Effector memory CD4-positive, alpha-beta T cell (primary cell): Measurements from ENCODE around the gene GPR32.
"Not testable (repeated sequence)": the region's sequence is repeated elsewhere in the genome, so short reads cannot be mapped to it uniquely, and the experiment has no call there.

Experiments used
- DNase-seq, 3 donors: peaks; one replicate each; pipeline ENCODE4 v3.0.0-alpha.2; 2020
- H3K27ac ChIP-seq: 2 replicates; pipeline ENCODE4 v1.7.0; 2013; ENCODE audit warnings: mild to moderate bottlenecking, low read length, moderate library complexity; ENCODE audit not compliant: insufficient read depth, poor library complexity, severe bottlenecking
- H3K27me3 ChIP-seq: replicated peaks from 2 replicates; pipeline ENCODE4 v1.7.0; 2013; ENCODE audit warnings: mild to moderate bottlenecking, low read length; ENCODE audit not compliant: insufficient read depth, control insufficient read depth, poor library complexity, severe bottlenecking
- H3K36me3 ChIP-seq: 2 replicates; pipeline ENCODE4 v1.7.0; 2013; ENCODE audit warnings: mild to moderate bottlenecking, low read length, moderate library complexity; ENCODE audit not compliant: control insufficient read depth, insufficient read depth
- H3K4me1 ChIP-seq: 2 replicates; pipeline ENCODE4 v1.7.0; 2013; ENCODE audit warnings: low read length, mild to moderate bottlenecking; ENCODE audit not compliant: control insufficient read depth, insufficient read depth, poor library complexity, severe bottlenecking
- H3K4me3 ChIP-seq: 2 replicates; pipeline ENCODE4 v1.7.0; 2013; ENCODE audit warnings: low read length, low read depth, mild to moderate bottlenecking; ENCODE audit not compliant: insufficient read depth, poor library complexity, severe bottlenecking
- H3K9me3 ChIP-seq: 2 replicates; pipeline ENCODE4 v1.7.0; 2013; ENCODE audit warnings: mild to moderate bottlenecking, low read length, moderate library complexity; ENCODE audit not compliant: control insufficient read depth

The GPR32 gene

GRCh38 chr19:50728084-50728737 lies 42.1 kb upstream of the GPR32 start:
- peaks cover 24% of the 10 kb centered on the region for H3K27me3 ChIP-seq

GRCh38 chr19:50729894-50730293 lies 40.4 kb upstream of the GPR32 start:
- no peaks in the 10 kb centered on the region for H3K9me3 ChIP-seq
- DNase-seq, result no peak
- no peak overlapping the region for H3K4me3 ChIP-seq
- H3K4me1 ChIP-seq, result peaks cover 9% of the 10 kb centered on the region
- H3K27ac ChIP-seq, result no peak overlapping the region
- no peaks in the 10 kb centered on the region for H3K36me3 ChIP-seq
- H3K27me3 ChIP-seq, result peaks cover 11% of the 10 kb centered on the region

More at GRCh38 chr19:50728084-50728737, 42.1 kb upstream of the GPR32 start:
- H3K36me3 ChIP-seq, result no peaks in the 10 kb centered on the region
- no peak for DNase-seq
- no peak overlapping the region for H3K4me3 ChIP-seq
- H3K9me3 ChIP-seq, result no peaks in the 10 kb centered on the region
- no peak overlapping the region for H3K27ac ChIP-seq
- peaks cover 19% of the 10 kb centered on the region for H3K4me1 ChIP-seq

GRCh38 chr19:50735869-50736268 lies 34.4 kb upstream of the GPR32 start:
- Histone ChIP-seq H3K27me3 (no peaks in the 10 kb centered on the region), H3K27ac (no peak overlapping the region), H3K4me3 (no peak overlapping the region), H3K36me3 (no peaks in the 10 kb centered on the region), H3K4me1 (no peaks in the 10 kb centered on the region), H3K9me3 (no peaks in the 10 kb centered on the region)
- no peak for DNase-seq

- Histone ChIP-seq H3K9me3 (no peaks in the 10 kb centered on the region), H3K36me3 (no peaks in the 10 kb centered on the region), H3K4me3 (no peak overlapping the region), H3K4me1 (no peaks in the 10 kb centered on the region), H3K27me3 (no peaks in the 10 kb centered on the region), H3K27ac (no peak overlapping the region)
- DNase-seq, result no peak
Measured at GRCh38 chr19:50736338-50736737, 33.9 kb upstream of the GPR32 start.

GRCh38 chr19:50739132-50739913 lies 30.9 kb upstream of the GPR32 start:
- H3K4me3 ChIP-seq, result no peak overlapping the region
- no peak for DNase-seq
- H3K9me3 ChIP-seq, result no peaks in the 10 kb centered on the region
- H3K27ac ChIP-seq, result no peak overlapping the region
- H3K36me3 ChIP-seq, result no peaks in the 10 kb centered on the region
- H3K27me3 ChIP-seq, result no peaks in the 10 kb centered on the region
- no peaks in the 10 kb centered on the region for H3K4me1 ChIP-seq

GRCh38 chr19:50739914-50740426 lies 30.3 kb upstream of the GPR32 start:
- Histone ChIP-seq H3K27ac (no peak overlapping the region), H3K27me3 (no peaks in the 10 kb centered on the region), H3K4me1 (no peaks in the 10 kb centered on the region), H3K9me3 (no peaks in the 10 kb centered on the region), H3K36me3 (no peaks in the 10 kb centered on the region), H3K4me3 (no peak overlapping the region)
- no peak for DNase-seq

- Histone ChIP-seq H3K27me3 (no peaks in the 10 kb centered on the region), H3K4me1 (no peaks in the 10 kb centered on the region), H3K27ac (no peak overlapping the region), H3K36me3 (no peaks in the 10 kb centered on the region), H3K4me3 (no peak overlapping the region), H3K9me3 (no peaks in the 10 kb centered on the region)
- DNase-seq, result no peak
Measured at GRCh38 chr19:50741179-50741933, 28.9 kb upstream of the GPR32 start.

GRCh38 chr19:50743537-50743936 lies 26.7 kb upstream of the GPR32 start:
- Histone ChIP-seq H3K36me3 (no peaks in the 10 kb centered on the region), H3K27me3 (no peaks in the 10 kb centered on the region), H3K4me3 (no peak overlapping the region), H3K27ac (no peak overlapping the region), H3K9me3 (no peaks in the 10 kb centered on the region), H3K4me1 (no peaks in the 10 kb centered on the region)
- no peak for DNase-seq

GRCh38 chr19:50745221-50745620 lies 25.0 kb upstream of the GPR32 start:
- no peak for DNase-seq
- Histone ChIP-seq H3K27me3 (no peaks in the 10 kb centered on the region), H3K4me1 (no peaks in the 10 kb centered on the region), H3K4me3 (no peak overlapping the region), H3K27ac (no peak overlapping the region), H3K36me3 (no peaks in the 10 kb centered on the region), H3K9me3 (no peaks in the 10 kb centered on the region)

GRCh38 chr19:50747141-50747540 lies 23.1 kb upstream of the GPR32 start:
- not testable (repeated sequence) for H3K27ac ChIP-seq, DNase-seq, H3K4me1 ChIP-seq, H3K9me3 ChIP-seq, H3K4me3 ChIP-seq, H3K27me3 ChIP-seq, H3K36me3 ChIP-seq
